Neuronal stem cell (in vitro differentiated cells): ENCODE measurements around the gene LRIT2.

Source experiments
- DNase-seq: peaks from one replicate; pipeline ENCODE4 v3.0.0-alpha.2; 2013; ENCODE audit warnings: low spot score
- H2AFZ ChIP-seq: one replicate; pipeline ENCODE4 v1.6.1; 2013; ENCODE audit warnings: mild to moderate bottlenecking, low read length, inconsistent platforms
- H2AK5ac ChIP-seq: 2 replicates; pipeline ENCODE4 v1.6.1; 2013; ENCODE audit warnings: low read depth, mild to moderate bottlenecking, inconsistent platforms, low read length, moderate library complexity, mixed read lengths
- H2BK120ac ChIP-seq: 2 replicates; pipeline ENCODE4 v1.6.1; 2013; ENCODE audit warnings: low read depth, mild to moderate bottlenecking, inconsistent platforms, low read length, moderate library complexity, mixed read lengths
- H2BK12ac ChIP-seq: one replicate; pipeline ENCODE4 v1.6.1; 2013; ENCODE audit warnings: low read length, inconsistent platforms
- H2BK15ac ChIP-seq: 2 replicates; pipeline ENCODE4 v1.6.1; 2013; ENCODE audit warnings: mild to moderate bottlenecking, low read length, inconsistent platforms, mixed read lengths
- H2BK5ac ChIP-seq: one replicate; pipeline ENCODE4 v1.6.1; 2013; ENCODE audit warnings: inconsistent platforms, mild to moderate bottlenecking, low read length, moderate library complexity
- H3K14ac ChIP-seq: one replicate; pipeline ENCODE4 v1.6.1; 2013; ENCODE audit warnings: low read length, inconsistent platforms
- H3K18ac ChIP-seq: 2 replicates; pipeline ENCODE4 v1.6.1; 2013; ENCODE audit warnings: low read length, inconsistent platforms
- H3K23ac ChIP-seq: 2 replicates; pipeline ENCODE4 v1.6.1; 2013; ENCODE audit warnings: low read depth, mild to moderate bottlenecking, mixed read lengths, low read length, inconsistent platforms; ENCODE audit not compliant: poor library complexity
- H3K27ac ChIP-seq: replicated peaks from 3 replicates; pipeline ENCODE4 v1.5.1; 2013; ENCODE audit warnings: low read length, inconsistent platforms
- H3K27me3 ChIP-seq, 3 experiments: 2 replicates each; pipeline ENCODE4 v1.6.1; 2013; ENCODE audit warnings: low read length in 3 of 3, mild to moderate bottlenecking in 2 of 3, inconsistent platforms in 1 of 3, low read depth in 1 of 3, mixed read lengths in 1 of 3, moderate library complexity in 1 of 3; ENCODE audit not compliant: control insufficient read depth in 3 of 3, insufficient read depth in 3 of 3
- H3K36me3 ChIP-seq, 2 donors: replicated peaks in 1 of 2; 2 replicates each; pipeline ENCODE4 v1.6.1; 2013; ENCODE audit warnings: low read length in 2 of 2; ENCODE audit not compliant: control insufficient read depth in 2 of 2, insufficient read depth in 2 of 2
- H3K4ac ChIP-seq: 2 replicates; pipeline ENCODE4 v1.6.1; 2013; ENCODE audit warnings: inconsistent platforms, mild to moderate bottlenecking, low read length, moderate library complexity
- H3K4me1 ChIP-seq, 2 donors: 1 replicate in 1 of 2; 2 replicates in 1 of 2; pipeline ENCODE4 v1.6.1; 2013; ENCODE audit warnings: low read length in 2 of 2, low read depth in 1 of 2; ENCODE audit not compliant: control insufficient read depth in 2 of 2, insufficient read depth in 1 of 2
- H3K4me2 ChIP-seq: one replicate; pipeline ENCODE4 v1.6.1; 2013; ENCODE audit warnings: mild to moderate bottlenecking, low read length, inconsistent platforms; ENCODE audit not compliant: insufficient read depth, poor library complexity, severe bottlenecking
- H3K4me3 ChIP-seq, 2 donors: 2 replicates each; pipeline ENCODE4 v1.5.1; 2013; ENCODE audit warnings: low read length in 2 of 2, mild to moderate bottlenecking in 2 of 2, inconsistent platforms in 1 of 2, moderate library complexity in 1 of 2
- H3K79me1 ChIP-seq: one replicate; pipeline ENCODE4 v1.6.1; 2013; ENCODE audit warnings: low read depth, mild to moderate bottlenecking, inconsistent platforms, low read length, moderate library complexity
- H3K9ac ChIP-seq: one replicate; pipeline ENCODE4 v1.6.1; 2013; ENCODE audit warnings: mild to moderate bottlenecking, low read depth, low read length, inconsistent platforms; ENCODE audit not compliant: poor library complexity
- H3K9me3 ChIP-seq, 2 donors: replicated peaks in 1 of 2; 2 replicates each; pipeline versions ENCODE3 to v1.6.1; 2013; ENCODE audit warnings: low read length in 2 of 2, mild to moderate bottlenecking in 2 of 2, inconsistent platforms in 1 of 2, low read depth in 1 of 2, mixed read lengths in 1 of 2, moderate library complexity in 1 of 2; ENCODE audit not compliant: control insufficient read depth in 2 of 2, insufficient read depth in 1 of 2
- H4K8ac ChIP-seq: one replicate; pipeline ENCODE4 v1.6.1; 2013; ENCODE audit warnings: low read depth, mild to moderate bottlenecking, inconsistent platforms, low read length, moderate library complexity
- H4K91ac ChIP-seq: one replicate; pipeline ENCODE4 v1.6.1; 2013; ENCODE audit warnings: low read length, low read depth, mild to moderate bottlenecking, inconsistent platforms; ENCODE audit not compliant: poor library complexity
- WGBS, 2 donors: extraction: QIAGEN DNeasy Blood & Tissue Kit; methylation state at CpG; one replicate each; pipeline ENCODE4 v1.1.7; 2013; ENCODE audit warnings: missing lambda C conversion rate in 2 of 2, mixed read lengths in 1 of 2; ENCODE audit not compliant: insufficient read length in 2 of 2, insufficient replicate concordance in 1 of 2; ENCODE audit errors: extremely low coverage in 2 of 2; 5-methylcytosine and 5-hydroxymethylcytosine counted together

LRIT2 gene

GRCh38 chr10:84196083-84196482, 29.3 kb downstream of the LRIT2 start:
- Histone ChIP-seq H2BK15ac (no peak overlapping the region), H3K23ac (no peak overlapping the region), H2AFZ (no peak overlapping the region), H3K14ac (no peak overlapping the region), H3K27ac (no peak overlapping the region), H3K4me1 (peaks cover 7% of the 10 kb centered on the region in 2 donors), H3K4me3 (no peak overlapping the region), H3K79me1 (no peaks in the 10 kb centered on the region), H3K27me3 (peaks cover 4 to 80% (median 26%) of the 10 kb centered on the region in 3 experiments), H3K18ac (no peak overlapping the region), H4K91ac (no peak overlapping the region), H3K4ac (no peak overlapping the region), H2AK5ac (no peak overlapping the region), H3K4me2 (no peak overlapping the region), H2BK120ac (no peak overlapping the region), H4K8ac (no peak overlapping the region), H3K9me3 (no peaks in the 10 kb centered on the region), H2BK12ac (no peak overlapping the region), H2BK5ac (no peak overlapping the region), H3K36me3 (no peaks in the 10 kb centered on the region), H3K9ac (no peak overlapping the region)
- no CpG with 5 or more reads among the region's 4 CpGs for WGBS, 2 donors
- DNase-seq, result no peak

GRCh38 chr10:84195044-84195830, 30.1 kb downstream of the LRIT2 start:
- Histone ChIP-seq H3K79me1 (no peaks in the 10 kb centered on the region), H3K4ac (no peak overlapping the region), H3K36me3 (no peaks in the 10 kb centered on the region), H2AFZ (peak overlapping the region; percentile 93), H4K8ac (no peak overlapping the region), H3K4me2 (peak overlapping the region; percentile 94), H3K4me1 (peaks cover 7% of the 10 kb centered on the region in 2 donors), H2BK5ac (no peak overlapping the region), H3K9ac (peak overlapping the region; percentile 90), H2BK12ac (no peak overlapping the region), H3K27ac (no peak overlapping the region), H3K18ac (peak overlapping the region; percentile 94), H2BK15ac (peak overlapping the region; percentile 76), H3K4me3 (peak overlapping the region; percentile 41 to 93), H2BK120ac (peak overlapping the region; percentile 93), H4K91ac (no peak overlapping the region), H3K23ac (peak overlapping the region; percentile 66), H3K27me3 (peaks cover 4 to 89% (median 26%) of the 10 kb centered on the region in 3 experiments), H3K9me3 (no peaks in the 10 kb centered on the region), H2AK5ac (peak overlapping the region; percentile 57), H3K14ac (peak overlapping the region; percentile 41)
- WGBS, 2 donors, result no CpG with 5 or more reads among the region's 43 CpGs
- no peak for DNase-seq

GRCh38 chr10:84194424-84195043, 30.8 kb downstream of the LRIT2 start, which contains the start of gene CDHR1:
Gene CDHR1, plus strand, starts transcription at chr10:84194537. Its CDS starts 224 bp downstream, at chr10:84194761.
- WGBS, 2 donors, result no CpG with 5 or more reads among the region's 61 CpGs
- no peaks in the 10 kb centered on the region for H3K36me3 ChIP-seq
- H4K8ac ChIP-seq, result no peak within 1 kb of the TSS
- H3K9ac ChIP-seq, result peak within 1 kb of the TSS; percentile 90
- H3K4me3 ChIP-seq, result peak within 1 kb of the TSS; percentile 41 to 93
- H3K4ac ChIP-seq, result no peak within 1 kb of the TSS
- peak within 1 kb of the TSS; percentile 82 for H2BK15ac ChIP-seq
- H3K27ac ChIP-seq, result no peak within 1 kb of the TSS
- no peak within 1 kb of the TSS for H2BK5ac ChIP-seq
- peak within 1 kb of the TSS; percentile 94 for H3K23ac ChIP-seq
- H3K27me3 ChIP-seq, result peaks cover 4 to 87% (median 26%) of the 10 kb centered on the region in 3 experiments
- H2AFZ ChIP-seq, result peak within 1 kb of the TSS; percentile 93
- H3K9me3 ChIP-seq, result no peaks in the 10 kb centered on the region
- peaks cover 7% of the 10 kb centered on the region in 2 donors for H3K4me1 ChIP-seq
- H4K91ac ChIP-seq, result no peak within 1 kb of the TSS
- peak within 1 kb of the TSS; percentile 94 for H3K18ac ChIP-seq
- H3K4me2 ChIP-seq, result peak within 1 kb of the TSS; percentile 94
- H2BK12ac ChIP-seq, result no peak within 1 kb of the TSS
- peak within 1 kb of the TSS; percentile 93 for H2BK120ac ChIP-seq
- H3K79me1 ChIP-seq, result no peaks in the 10 kb centered on the region
- peak within 1 kb of the TSS; percentile 64 for H2AK5ac ChIP-seq
- DNase-seq, result peak; percentile 57
- peak within 1 kb of the TSS; percentile 41 for H3K14ac ChIP-seq

- no peaks in the 10 kb centered on the region for H3K79me1 ChIP-seq
- peak overlapping the region; percentile 82 for H2BK15ac ChIP-seq
- H3K36me3 ChIP-seq, result no peaks in the 10 kb centered on the region
- H3K4ac ChIP-seq, result no peak overlapping the region
- no peak overlapping the region for H2BK12ac ChIP-seq
- no peak overlapping the region for H4K91ac ChIP-seq
- peak overlapping the region; percentile 8 for H3K9ac ChIP-seq
- H3K23ac ChIP-seq, result peak overlapping the region; percentile 60
- WGBS, 2 donors, result no CpG with 5 or more reads among the region's 5 CpGs
- H3K14ac ChIP-seq, result no peak overlapping the region
- peaks cover 7% of the 10 kb centered on the region in 2 donors for H3K4me1 ChIP-seq
- peak overlapping the region; percentile 64 for H2AK5ac ChIP-seq
- peaks cover 4 to 83% (median 26%) of the 10 kb centered on the region in 3 experiments for H3K27me3 ChIP-seq
- no peak overlapping the region for H2BK120ac ChIP-seq
- peak overlapping the region; percentile 93 for H2AFZ ChIP-seq
- no peak for DNase-seq
- H3K4me3 ChIP-seq, result peak overlapping the region in 1 of 2 donors; percentile 41
- peak overlapping the region; percentile 92 for H3K18ac ChIP-seq
- H3K4me2 ChIP-seq, result peak overlapping the region; percentile 94
- no peak overlapping the region for H2BK5ac ChIP-seq
- H3K27ac ChIP-seq, result no peak overlapping the region
- no peaks in the 10 kb centered on the region for H3K9me3 ChIP-seq
- H4K8ac ChIP-seq, result no peak overlapping the region
These were observed 31.4 kb downstream of the LRIT2 start for GRCh38 chr10:84193846-84194423.
